Body of pancreas (tissue), 4 donors: ENCODE data around the gene ALG5.

Experiments used
- POLR2A ChIP-seq, 3 donors: fragments of 450-650 bp; IDR thresholded peaks; one replicate each; pipeline ENCODE4 v1.6.1; 2016; ENCODE audit warnings: antibody characterized with exemption in 3 of 3, mild to moderate bottlenecking in 2 of 3
- TF ChIP-seq, protein P1 (sequence below), 7 experiments: fragments of 450-650 bp in 4 of 7; fragments of 200-600 bp in 3 of 7; sonication (generic) in 3 of 7; IDR thresholded peaks; one replicate each; pipeline ENCODE4 v1.5.1; 2016 to 2019; ENCODE audit warnings: antibody characterized with exemption in 7 of 7

DNA sequence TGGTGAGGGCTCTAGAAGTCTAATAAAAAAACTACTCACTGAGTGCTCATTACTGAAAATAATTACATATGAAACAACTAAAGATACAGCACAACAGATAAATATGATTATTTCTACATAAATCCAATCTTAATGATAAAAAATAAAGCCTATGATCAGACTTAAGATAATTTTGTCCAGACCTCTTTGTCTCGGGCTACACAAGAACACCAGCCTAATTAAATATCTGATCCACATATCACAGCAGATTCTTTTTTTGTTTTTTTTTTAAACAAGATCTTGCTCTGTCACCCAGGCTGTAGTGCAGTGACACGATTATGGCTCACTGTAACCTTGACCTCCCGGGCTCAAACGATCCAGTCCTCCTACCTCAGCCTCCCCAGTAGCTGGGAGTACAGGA lies 48.8 kb downstream of the ALG5 start:
- TF ChIP-seq, protein P1, sequence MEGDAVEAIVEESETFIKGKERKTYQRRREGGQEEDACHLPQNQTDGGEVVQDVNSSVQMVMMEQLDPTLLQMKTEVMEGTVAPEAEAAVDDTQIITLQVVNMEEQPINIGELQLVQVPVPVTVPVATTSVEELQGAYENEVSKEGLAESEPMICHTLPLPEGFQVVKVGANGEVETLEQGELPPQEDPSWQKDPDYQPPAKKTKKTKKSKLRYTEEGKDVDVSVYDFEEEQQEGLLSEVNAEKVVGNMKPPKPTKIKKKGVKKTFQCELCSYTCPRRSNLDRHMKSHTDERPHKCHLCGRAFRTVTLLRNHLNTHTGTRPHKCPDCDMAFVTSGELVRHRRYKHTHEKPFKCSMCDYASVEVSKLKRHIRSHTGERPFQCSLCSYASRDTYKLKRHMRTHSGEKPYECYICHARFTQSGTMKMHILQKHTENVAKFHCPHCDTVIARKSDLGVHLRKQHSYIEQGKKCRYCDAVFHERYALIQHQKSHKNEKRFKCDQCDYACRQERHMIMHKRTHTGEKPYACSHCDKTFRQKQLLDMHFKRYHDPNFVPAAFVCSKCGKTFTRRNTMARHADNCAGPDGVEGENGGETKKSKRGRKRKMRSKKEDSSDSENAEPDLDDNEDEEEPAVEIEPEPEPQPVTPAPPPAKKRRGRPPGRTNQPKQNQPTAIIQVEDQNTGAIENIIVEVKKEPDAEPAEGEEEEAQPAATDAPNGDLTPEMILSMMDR (IDR thresholded peaks at IDR 0.05), result no peak
- no peak for TF ChIP-seq POLR2A (IDR thresholded peaks at IDR 0.05)
